K562 (cell line): ENCODE data around the gene IRS1. TPM values are rescaled to one million over a fixed set of nuclear protein-coding genes. Genes with fewer than 3 reads are reported as not detected.

Source experiments
- ATAC-seq: fragments of 200-7000 bp; cut with Tn5 transposase; 3 replicates; pipeline ENCODE4 v1.9.1; 2020; ENCODE audit warnings: moderate library complexity
- BruUV-seq: library from RNA; stranded (reverse); fragments of 400-500 nt; replicated peaks from 2 replicates; lab custom pipeline; 2021; lab: Mats Ljungman, UMichigan
- CTCF ChIA-PET: fragments of 300-600 bp; formaldehyde crosslinking; extraction: SDS; loops from one replicate; lab custom pipeline; 2021; ENCODE audit warnings: low intra/inter-chr PET ratio; lab: Yijun Ruan, JAX
- POLR2A ChIA-PET: fragments of 300-600, 350-650 bp; sonication (Branson Sonifier 250); formaldehyde crosslinking; extraction: SDS; loops from one replicate; lab custom pipeline; 2021; ENCODE audit warnings: antibody characterized with exemption, inconsistent platforms; lab: Yijun Ruan, JAX
- DNase-seq, 4 experiments: peaks; one replicate each; pipeline versions ENCODE4 v3.0.0 to v3.0.0-alpha.2; 2011 to 2018; ENCODE audit warnings: low spot score in 3 of 4, mixed read lengths in 3 of 4; ENCODE audit errors: extremely low read depth in 1 of 4
- FAIRE-seq: peaks from 2 replicates; lab custom pipeline; 2011; peaks lifted over from hg19 to GRCh38; lab: Jason Lieb, UNC
- H2AFZ ChIP-seq: 2 replicates; pipeline ENCODE4 v1.6.0; 2011; ENCODE audit warnings: low read depth, low read length, control low read depth, inconsistent platforms
- H3K27ac ChIP-seq: fragments of 200-600 bp; 3 replicates; pipeline ENCODE4 v1.8.0; 2011; ENCODE audit warnings: low read depth, mild to moderate bottlenecking, control low read depth, inconsistent platforms, low read length, moderate library complexity, mixed read lengths; ENCODE audit errors: extremely low read depth
- H3K27me3 ChIP-seq, 2 experiments: fragments of 300-600 bp in 1 of 2; 2 replicates in 1 of 2; 3 replicates in 1 of 2; pipeline versions ENCODE4 v1.6.0 to v1.8.0; 2011; ENCODE audit warnings: inconsistent platforms in 2 of 2, low read length in 2 of 2, mild to moderate bottlenecking in 1 of 2, mixed read lengths in 1 of 2, moderate library complexity in 1 of 2; ENCODE audit not compliant: control insufficient read depth in 2 of 2, insufficient read depth in 2 of 2
- H3K36me3 ChIP-seq: fragments of 300-600 bp; 3 replicates; pipeline ENCODE4 v1.8.0; 2011; ENCODE audit warnings: mild to moderate bottlenecking, low read length, inconsistent platforms; ENCODE audit not compliant: control insufficient read depth, insufficient read depth
- H3K4me1 ChIP-seq, 2 experiments: fragments of 200-600 bp in 1 of 2; replicated peaks in 1 of 2; 2 replicates in 1 of 2; 3 replicates in 1 of 2; pipeline versions ENCODE4 v1.5.1 to v1.8.0; 2011; ENCODE audit warnings: inconsistent platforms in 2 of 2, low read length in 2 of 2, mild to moderate bottlenecking in 1 of 2, mixed read lengths in 1 of 2, moderate library complexity in 1 of 2; ENCODE audit not compliant: control insufficient read depth in 2 of 2, insufficient read depth in 2 of 2
- H3K4me2 ChIP-seq: 2 replicates; pipeline ENCODE4 v1.6.1; 2011; ENCODE audit warnings: low read length, control low read depth, inconsistent platforms, mixed read lengths; ENCODE audit not compliant: insufficient read depth
- H3K4me3 ChIP-seq: fragments of 200-600 bp; sonication (generic), shearing (Covaris generic); 2 replicates; pipeline ENCODE4 v1.5.1; 2016; ENCODE audit warnings: control low read depth, inconsistent platforms
- H3K79me2 ChIP-seq: fragments of 200-600 bp; 3 replicates; pipeline ENCODE4 v1.8.0; 2011; ENCODE audit warnings: low read length, inconsistent platforms; ENCODE audit not compliant: control insufficient read depth, insufficient read depth
- H3K9ac ChIP-seq, 2 experiments: 2 replicates each; pipeline versions ENCODE4 v1.6.0 to v1.6.1; 2011; ENCODE audit warnings: low read depth in 2 of 2, low read length in 2 of 2, control low read depth in 1 of 2, inconsistent platforms in 1 of 2, mild to moderate bottlenecking in 1 of 2, mixed read lengths in 1 of 2; ENCODE audit not compliant: insufficient read depth in 1 of 2
- H3K9me1 ChIP-seq: one replicate; pipeline ENCODE4 v1.6.0; 2011; ENCODE audit warnings: inconsistent platforms, mild to moderate bottlenecking, low read length, moderate library complexity; ENCODE audit not compliant: control insufficient read depth, insufficient read depth
- H3K9me3 ChIP-seq: replicated peaks from 2 replicates; pipeline ENCODE4 v1.5.1; 2011; ENCODE audit warnings: low read depth, low read length, inconsistent platforms; ENCODE audit not compliant: control insufficient read depth, insufficient read depth
- H4K20me1 ChIP-seq: replicated peaks from 2 replicates; pipeline ENCODE4 v1.6.1; 2011; ENCODE audit warnings: low read length, inconsistent platforms, mixed read lengths; ENCODE audit not compliant: control insufficient read depth, insufficient read depth
- BMI1 ChIP-seq: fragments of 150-350 bp; IDR thresholded peaks from 2 replicates; pipeline ENCODE4 v1.6.1; 2014; ENCODE audit warnings: low read length
- DMBX1 ChIP-seq: fragments of 250-450 bp; sonication (Bioruptor Pico); IDR thresholded peaks from 2 replicates; pipeline ENCODE4 v1.8.0; 2022; ENCODE audit warnings: inconsistent platforms, mild to moderate bottlenecking, moderate library complexity, borderline replicate concordance
- GABPA ChIP-seq: fragments of 200-800 bp; sonication (Bioruptor generic); conservative IDR thresholded peaks from 2 replicates; pipeline ENCODE4 v1.6.1; 2016; ENCODE audit warnings: low read depth, missing genetic modification characterization, missing compliant biosample characterization
- TGIF2 ChIP-seq: sonication (generic); formaldehyde crosslinking; IDR thresholded peaks from 2 replicates; pipeline ENCODE4 v1.8.1; 2022; ENCODE audit warnings: mild to moderate bottlenecking, missing genetic modification reagents, moderate library complexity
- THRAP3 ChIP-seq: fragments of 450-650 bp; IDR thresholded peaks from 2 replicates; pipeline ENCODE4 v1.6.1; 2016; ENCODE audit warnings: mild to moderate bottlenecking, inconsistent platforms, borderline replicate concordance
- WGBS: fragments of 100-300 bp; shearing (Covaris generic); methylation state at CpG from one replicate; pipeline ENCODE4 v1.1.6; 2016; ENCODE audit warnings: low coverage, mixed read lengths; ENCODE audit not compliant: insufficient coverage; ENCODE audit errors: missing lambda C conversion rate; 5-methylcytosine and 5-hydroxymethylcytosine counted together
- in situ Hi-C: fragments of 300-500 bp; cut with MboI; formaldehyde crosslinking; loops from 4 replicates; pipeline ENCODE4 v1.15.0; 2018; ENCODE audit warnings: inconsistent platforms, mixed read lengths
- intact Hi-C: fragments of 100-400 bp; cut with micrococcal nuclease; formaldehyde crosslinking; loops from 2 replicates; pipeline ENCODE4 v1.14.2; 2022
- polyA plus RNA-seq, 8 experiments: library from polyadenylated mRNA; depleted of rRNA in 4 of 8; stranded (reverse) in 5 of 8; unstranded in 3 of 8; fragments of >200 nt; fragmentation: Nextera tagmentation in 2 of 8; fragmentation: Illumina TruSeq in 1 of 8; extraction: Ambion mirVana in 2 of 8; extraction: Trizol in 1 of 8; gene quantifications; 2 replicates each; pipeline versions ENCODE4 v1.2.1 to v1.2.3, GENCODE V29; 2011 to 2014; ENCODE audit warnings: inconsistent platforms in 1 of 8, missing spikeins in 1 of 8
- total RNA-seq, 7 experiments: library from RNA; depleted of rRNA in 6 of 7; stranded (reverse); fragments of >200 nt in 6 of 7; fragmentation: Illumina TruSeq in 2 of 7; extraction: Trizol in 2 of 7; gene quantifications; 2 replicates each; pipeline versions ENCODE4 v1.2.1 to v1.2.3, GENCODE V29; 2011 to 2021; ENCODE audit warnings: low replicate concordance in 1 of 7

IRS1 gene
- total and polyA plus RNA-seq, 9 of the 15 experiments (the other 6 are each of a cell fraction or from before 2014, with no cell fraction given), result under 0.01 to 0.31 (median 0.08) TPM; not detected in 1

DNA sequence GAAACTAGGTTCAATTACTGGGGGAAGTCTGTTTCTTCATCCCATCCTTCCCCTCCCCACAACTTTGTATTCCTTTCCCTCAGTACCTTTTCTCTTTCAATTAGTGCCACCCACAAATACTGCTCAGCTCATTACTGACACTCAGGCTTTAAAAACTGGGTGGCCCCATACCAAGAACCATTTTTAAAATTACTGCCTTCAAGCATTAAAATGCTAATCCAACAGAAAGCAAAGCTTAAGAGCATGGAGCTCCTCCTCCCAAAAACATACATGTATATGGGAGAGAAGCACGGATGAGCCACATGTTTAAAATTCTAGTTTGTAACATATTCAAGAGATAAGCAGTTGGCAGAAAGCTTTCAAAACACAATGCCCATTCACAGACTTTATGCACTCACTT lies 44.0 kb downstream of the IRS1 start:
- Histone ChIP-seq H2AFZ (no peak overlapping the region), H3K9me3 (no peaks in the 10 kb centered on the region), H3K4me1 (no peaks in the 10 kb centered on the region; a peak in 1 of 5 replicates), H3K9ac (no peak overlapping the region), H3K36me3 (no peaks in the 10 kb centered on the region), H4K20me1 (no peaks in the 10 kb centered on the region), H3K9me1 (no peaks in the 10 kb centered on the region), H3K27me3 (no peaks in the 10 kb centered on the region), H3K4me2 (no peak overlapping the region), H3K27ac (no peak overlapping the region), H3K79me2 (no peaks in the 10 kb centered on the region), H3K4me3 (no peak overlapping the region)
- in situ Hi-C loops, result no loop called here
- ChIA-PET CTCF (no interaction called here), POLR2A (no interaction called here)
- no TSS peak for BruUV-seq
- DNase-seq (no peak), FAIRE-seq (no peak), ATAC-seq (no peak)
- intact Hi-C loops, result no loop called here
- 0% methylated on average over 1 of the region's 1 CpG for WGBS
- TF ChIP-seq THRAP3 (no peak), BMI1 (no peak), TGIF2 (CRISPR knock-in tag) (no peak), DMBX1 (CRISPR knock-in tag) (no peak), GABPA (tag) (no peak)
